HuH-7 (cell line): Measurements from ENCODE around the gene PDE6G.
A peak's percentile ranks its signal among the peaks of the same experiment; 100 is the strongest.
"Not testable (repeated sequence)": the region's sequence is repeated elsewhere in the genome, so short reads cannot be mapped to it uniquely, and the experiment has no call there.

Source experiments
- DNase-seq: peaks from one replicate; pipeline ENCODE4 v3.0.0; 2011; ENCODE audit warnings: low spot score

Gene PDE6G

GRCh38 chr17:81687770-81688541, 31.6 kb upstream of the PDE6G start:
- no peak for DNase-seq

DNA sequence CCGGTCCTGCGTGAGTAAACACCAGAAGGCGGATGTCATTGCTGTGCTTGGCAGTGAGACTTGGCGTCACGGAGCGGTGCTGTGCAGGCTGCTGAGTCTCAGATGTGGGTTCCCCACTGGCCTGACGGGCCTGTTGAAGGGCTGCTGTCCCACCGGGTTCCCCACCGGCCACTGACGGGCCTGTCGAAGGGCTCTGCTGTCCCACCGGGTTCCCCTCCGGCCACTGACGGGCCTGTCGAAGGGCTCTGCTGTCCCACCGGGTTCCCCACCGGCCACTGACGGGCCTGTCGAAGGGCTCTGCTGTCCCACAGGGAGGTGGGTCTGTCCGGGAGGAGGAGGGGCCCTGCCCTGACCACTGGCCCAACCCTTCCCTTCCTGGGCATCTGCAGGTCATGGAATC, 30.3 kb upstream of the PDE6G start:
- no peak for DNase-seq

DNA sequence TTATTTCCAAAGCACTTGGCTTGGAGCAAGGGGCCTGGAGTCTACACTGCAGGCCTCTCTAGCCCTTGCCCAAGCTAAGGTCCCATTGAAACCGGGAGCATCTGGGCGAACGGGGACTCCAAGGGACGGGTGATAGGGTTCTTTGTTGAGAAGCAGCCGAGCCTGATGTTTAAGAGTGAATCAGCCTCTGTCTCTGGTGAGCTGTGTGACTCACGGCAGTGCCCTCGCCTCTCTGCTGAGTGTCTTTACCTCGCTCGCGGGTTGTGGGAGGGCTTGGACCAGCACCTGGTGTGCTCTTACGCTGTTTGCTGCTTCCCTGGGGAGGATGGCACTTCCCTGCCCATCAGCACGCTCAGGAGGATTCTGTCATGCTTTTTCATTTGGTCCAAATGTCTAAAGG, 28.8 kb upstream of the PDE6G start:
- DNase-seq: no peak

GRCh38 chr17:81684442-81684911, 28.1 kb upstream of the PDE6G start:
- DNase-seq: no peak

DNA sequence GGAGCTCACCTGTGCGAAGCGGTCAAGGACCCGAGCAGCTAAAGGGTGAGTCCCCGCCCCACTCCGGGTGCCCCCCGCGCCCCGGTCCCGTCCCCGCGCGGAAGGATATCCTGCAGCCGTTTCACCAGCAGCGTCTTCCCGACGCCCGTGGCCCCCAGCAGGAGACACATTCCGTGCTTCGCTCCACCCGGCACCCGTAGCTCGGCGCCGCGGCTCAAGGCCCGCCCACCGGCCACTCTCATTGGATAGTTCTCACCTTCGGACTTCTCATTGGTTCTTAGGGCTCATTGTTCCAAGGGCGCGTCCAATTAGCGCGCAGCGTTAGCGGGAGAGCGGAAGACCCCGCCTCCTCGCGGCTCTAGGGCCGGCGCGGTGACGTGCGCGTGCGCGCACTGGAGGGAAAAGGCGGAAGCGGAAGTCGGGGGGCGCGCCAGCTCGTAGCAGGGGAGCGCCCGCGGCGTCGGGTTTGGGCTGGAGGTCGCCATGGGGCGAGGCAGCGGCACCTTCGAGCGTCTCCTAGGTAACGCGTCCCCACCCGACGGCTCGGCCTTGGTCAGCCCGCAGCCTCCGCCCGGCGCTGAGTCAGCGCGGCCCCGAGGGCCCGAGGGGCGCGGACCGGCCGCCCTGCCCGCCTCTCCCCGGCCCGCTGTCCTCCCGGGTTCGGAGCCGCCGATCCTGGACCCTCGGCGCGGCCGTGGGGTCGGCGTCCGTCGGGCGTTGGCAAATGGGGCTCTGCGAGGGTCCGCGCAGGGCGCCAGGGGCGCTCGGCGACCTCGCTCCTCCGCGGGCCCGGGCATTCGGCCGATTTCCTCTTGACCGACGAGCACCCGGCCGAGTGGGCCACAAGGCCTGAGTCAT, 27.5 kb upstream of the PDE6G start, which contains the start of the genes ARL16 and HGS:
ARL16 (minus strand) TSS at position 214 of the 858 bp plus-strand sequence; CDS start at position 170, 44 bp downstream.
HGS (plus strand) TSS at position 428 of the 858 bp plus-strand sequence; CDS start at position 484, 56 bp downstream.
- DNase-seq: peak; percentile 100

DNA sequence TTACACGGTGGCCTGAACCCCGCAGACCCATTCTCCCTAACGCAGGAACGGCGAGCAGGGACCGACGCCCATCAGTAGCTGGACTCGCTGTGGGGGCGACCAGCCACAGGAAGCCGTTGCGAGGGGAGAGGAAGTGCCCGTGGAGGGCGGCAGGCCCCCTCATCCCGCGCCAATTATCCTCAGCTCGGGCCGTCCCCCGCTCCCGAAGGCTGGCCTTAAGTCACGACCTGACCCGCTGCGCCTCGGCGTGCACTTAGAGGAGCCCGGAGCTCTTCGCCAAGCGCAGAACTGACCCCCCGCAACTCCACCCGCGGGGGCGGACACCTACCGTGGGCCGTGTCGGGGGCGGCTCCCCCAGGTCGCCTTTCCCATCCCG, 26.9 kb upstream of the PDE6G start:
- no peak for DNase-seq

GRCh38 chr17:81682565-81683207, 26.3 kb upstream of the PDE6G start:
- no peak for DNase-seq

DNA sequence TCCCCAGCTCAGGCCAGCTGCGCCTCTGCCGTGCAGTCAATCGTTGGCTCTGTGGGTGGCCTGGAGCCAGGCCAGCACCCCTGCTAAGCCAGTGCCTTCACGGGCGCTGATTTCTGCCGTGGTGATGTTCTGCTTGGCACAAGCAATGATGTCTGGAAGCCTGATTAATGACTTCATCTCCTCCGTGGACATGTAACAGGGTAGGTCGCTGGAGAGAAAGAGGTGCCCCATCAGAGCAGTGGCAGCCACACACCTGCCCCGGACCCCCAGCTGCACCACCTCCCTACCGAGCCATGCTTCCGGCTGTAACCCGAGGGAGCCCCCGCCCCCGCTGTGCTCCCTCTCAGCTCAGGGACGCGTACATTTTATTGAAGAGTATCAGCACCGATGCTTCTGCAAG, 25.3 kb upstream of the PDE6G start:
- DNase-seq: no peak

DNA sequence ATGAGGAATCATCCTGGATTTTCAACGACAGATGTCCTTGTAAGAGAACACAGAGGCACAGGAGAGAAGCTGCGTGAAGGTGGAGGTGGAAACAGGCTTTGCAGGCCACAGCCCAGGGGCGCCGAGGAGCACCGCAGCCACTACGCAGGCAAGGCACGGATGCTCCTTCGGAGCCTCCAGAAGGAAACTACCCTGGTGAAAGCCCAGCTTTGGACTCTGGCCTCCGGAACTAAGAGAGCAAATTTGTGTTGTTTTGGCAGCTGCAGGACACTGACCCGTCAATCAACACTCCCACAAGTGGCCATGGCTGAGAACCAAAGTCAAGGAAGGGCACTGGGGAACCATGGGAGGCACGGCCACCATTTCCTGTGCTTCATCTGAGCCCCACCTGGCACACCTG, 23.8 kb upstream of the PDE6G start:
- DNase-seq: no peak

DNA sequence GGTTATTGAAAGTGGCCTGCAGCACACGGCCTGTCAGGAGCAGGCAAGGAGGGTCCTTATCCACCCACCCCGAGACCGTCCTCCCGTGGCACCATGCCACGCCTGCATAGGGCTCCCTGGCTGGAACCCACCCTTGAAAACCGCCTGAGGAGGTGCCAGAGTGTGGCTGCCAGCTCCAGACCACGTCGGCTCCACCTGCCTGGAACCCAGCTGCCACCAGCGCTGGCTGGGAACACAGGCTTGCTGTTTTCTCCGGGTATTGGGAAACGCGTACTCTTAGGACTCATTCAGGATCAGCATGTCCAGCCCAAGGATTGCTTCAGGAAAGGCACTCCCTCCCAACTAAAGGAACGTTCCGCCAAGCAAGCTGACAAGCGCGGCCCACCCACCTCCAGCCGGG, 20.6 kb upstream of the PDE6G start:
- no peak for DNase-seq

DNA sequence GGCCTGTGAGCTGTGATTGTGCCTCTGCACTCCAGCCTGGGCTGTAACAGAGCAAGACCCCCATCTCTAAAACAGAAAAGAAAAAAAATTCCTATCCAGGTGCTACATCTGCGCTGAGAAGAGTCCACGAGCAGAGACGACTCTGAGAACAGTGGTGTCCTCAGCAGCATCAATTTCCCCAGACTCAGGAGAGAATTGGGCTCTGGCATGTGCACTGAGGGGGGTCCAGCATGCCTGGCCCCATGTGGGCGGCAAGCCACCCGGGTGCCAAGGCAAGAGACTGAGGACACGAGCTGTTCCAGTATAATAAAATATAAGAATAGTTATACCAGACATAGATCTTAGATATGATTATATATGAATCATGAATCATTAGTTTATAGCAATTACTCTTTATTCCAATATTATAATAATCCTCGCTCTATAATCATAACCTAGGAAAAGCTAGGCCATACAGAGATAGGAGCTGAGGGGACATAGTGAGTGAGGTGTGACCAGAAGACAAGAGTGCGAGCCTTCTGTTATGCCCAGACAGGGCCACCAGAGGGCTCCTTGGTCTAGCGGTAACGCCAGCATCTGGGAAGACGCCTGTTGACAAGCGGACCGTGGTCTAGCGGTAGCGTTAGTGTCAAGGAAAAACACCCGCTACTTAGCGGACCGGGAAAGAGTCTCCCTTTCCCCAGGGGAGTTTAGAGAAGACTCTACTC, 19.3 kb upstream of the PDE6G start:
- DNase-seq: not testable (repeated sequence)

- DNase-seq: no peak
Measured at GRCh38 chr17:81673561-81674258, 17.4 kb upstream of the PDE6G start.

GRCh38 chr17:81672954-81673353, 16.6 kb upstream of the PDE6G start:
- DNase-seq: no peak

DNA sequence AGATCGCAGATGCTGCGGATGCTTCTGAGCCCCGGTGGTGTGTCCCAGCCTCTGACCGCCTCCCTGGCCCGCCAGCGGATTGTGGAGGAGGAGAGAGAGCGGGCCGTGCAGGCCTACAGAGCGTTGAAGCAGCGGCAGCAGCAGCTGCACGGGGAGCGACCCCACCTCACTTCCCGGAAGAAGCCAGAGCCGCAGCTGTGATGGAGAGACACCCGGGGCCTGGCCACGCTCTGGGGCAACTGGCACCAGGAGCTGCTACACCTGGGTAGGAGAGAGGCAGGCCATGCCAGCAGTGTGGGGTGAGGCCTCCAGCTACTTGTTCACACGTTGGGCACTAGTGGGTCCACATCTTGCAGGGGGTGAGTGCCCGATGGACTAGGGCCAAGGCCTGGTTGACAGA, 16.2 kb upstream of the PDE6G start:
- no peak for DNase-seq

GRCh38 chr17:81667754-81668153, 11.4 kb upstream of the PDE6G start:
- no peak for DNase-seq

DNA sequence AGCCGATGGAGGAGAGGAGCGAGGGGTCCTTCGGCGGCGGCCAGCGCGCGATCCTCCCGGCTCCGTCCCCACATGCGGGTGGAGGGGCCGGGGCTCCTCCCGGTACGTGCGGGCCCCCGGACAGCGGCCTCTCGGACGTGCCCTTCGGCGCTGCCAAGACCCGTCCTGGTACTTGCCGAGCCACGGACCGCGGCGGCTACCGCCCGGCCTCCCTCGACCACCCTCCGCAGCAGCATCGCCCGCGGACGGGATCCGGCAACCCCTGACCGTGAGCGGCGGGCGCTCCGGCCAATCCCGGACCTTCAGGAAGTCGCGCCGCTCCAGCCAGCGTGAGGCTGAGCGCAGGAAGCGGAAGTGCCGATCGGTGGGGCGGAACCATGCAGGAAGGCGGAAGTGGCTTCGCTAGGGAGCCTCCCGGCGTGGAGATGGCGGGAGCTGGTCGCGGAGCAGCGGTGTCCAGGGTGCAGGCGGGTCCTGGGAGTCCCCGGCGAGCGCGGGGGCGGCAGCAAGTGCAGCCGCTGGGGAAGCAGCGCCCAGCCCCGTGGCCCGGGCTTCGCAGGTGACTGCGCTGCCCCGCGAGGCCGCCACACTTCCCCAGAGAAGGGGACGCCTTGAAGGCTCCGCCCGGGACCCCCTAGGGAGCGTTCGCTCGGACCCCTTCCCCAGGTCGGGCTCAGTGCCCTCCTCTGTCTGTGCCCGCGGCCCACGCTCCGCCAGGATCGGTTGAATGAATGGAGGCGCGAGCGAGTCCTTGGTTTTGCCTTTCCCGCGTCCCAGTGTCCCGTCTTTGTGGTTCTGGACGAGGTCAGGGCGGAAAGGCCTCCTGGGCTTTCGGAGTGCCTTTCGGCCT, 10.2 kb upstream of the PDE6G start, which contains the start of the genes CCDC137 and OXLD1:
CCDC137 (plus strand) TSS at position 396 of the 850 bp plus-strand sequence; CDS start at position 426, 30 bp downstream.
OXLD1 (minus strand) TSS at position 264 of the 850 bp plus-strand sequence; CDS start at position 236, 28 bp downstream.
- peak; percentile 99 for DNase-seq

DNA sequence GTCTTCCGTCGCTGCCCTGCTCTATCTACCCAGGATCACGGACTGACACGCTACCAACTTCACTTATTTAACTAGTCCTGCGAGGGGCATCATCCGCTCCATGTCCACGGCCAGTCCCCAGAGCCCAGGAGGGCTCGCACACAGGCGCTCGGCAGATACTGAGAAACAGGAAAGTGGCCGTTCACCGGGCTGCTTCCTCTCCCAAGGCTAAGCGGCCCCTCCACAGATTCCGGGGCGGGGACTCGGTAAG, 9.7 kb upstream of the PDE6G start:
- no peak for DNase-seq

DNA sequence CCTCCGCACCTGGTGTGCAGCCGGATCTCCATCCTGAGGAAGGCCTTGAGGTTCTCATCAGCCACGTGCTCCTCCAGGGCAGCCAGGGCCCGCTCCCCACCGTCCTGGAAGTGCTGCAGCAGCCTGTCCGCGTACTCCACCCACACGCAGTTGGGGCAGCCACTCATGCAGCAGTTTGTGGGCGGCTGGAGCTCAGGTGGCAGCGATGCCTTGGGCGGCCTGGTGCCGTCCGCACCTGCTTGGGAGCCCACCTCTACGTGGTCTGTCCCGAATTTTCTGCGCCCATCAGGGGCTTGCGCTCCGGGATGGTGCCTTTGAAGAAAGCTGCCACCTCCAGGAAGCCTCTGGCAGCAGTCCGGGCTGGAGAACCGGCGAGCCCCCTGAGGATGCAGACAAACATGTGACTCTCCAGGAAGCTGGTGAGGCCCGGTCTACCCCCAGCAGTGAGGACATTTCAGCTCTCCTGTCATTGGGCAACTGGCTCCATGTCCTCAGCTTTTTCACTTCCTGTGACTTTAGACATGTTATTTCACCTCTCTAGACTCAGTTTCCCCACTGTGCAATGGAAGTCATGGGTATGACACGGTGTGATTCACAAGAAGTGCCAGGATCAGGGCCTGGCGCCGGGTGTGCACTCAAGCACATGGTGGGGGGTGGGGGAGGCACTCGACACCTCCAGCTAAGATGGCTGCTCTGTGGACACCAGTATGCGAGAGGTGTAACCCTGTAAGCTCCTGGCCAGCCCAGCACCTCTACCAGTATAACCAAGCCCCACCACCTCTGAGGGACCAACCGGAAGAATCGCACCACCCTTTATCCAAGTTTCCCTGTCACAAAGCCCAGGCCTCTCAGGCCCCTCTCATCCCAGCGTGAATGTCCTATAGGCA, 9.1 kb upstream of the PDE6G start:
- peak; percentile 49 for DNase-seq

GRCh38 chr17:81664051-81664470, 7.7 kb upstream of the PDE6G start:
- no peak for DNase-seq
